Inflammatory macrophage treated with lipopolysaccharide for 4 hours (primary cell): ENCODE data around the gene C11orf91.
"Not testable (repeated sequence)": the region's sequence is repeated elsewhere in the genome, so short reads cannot be mapped to it uniquely, and the experiment has no call there.

Experiments
- DNase-seq: peaks from one replicate; pipeline ENCODE4 v3.0.0-alpha.2; 2020

The C11orf91 gene

DNA sequence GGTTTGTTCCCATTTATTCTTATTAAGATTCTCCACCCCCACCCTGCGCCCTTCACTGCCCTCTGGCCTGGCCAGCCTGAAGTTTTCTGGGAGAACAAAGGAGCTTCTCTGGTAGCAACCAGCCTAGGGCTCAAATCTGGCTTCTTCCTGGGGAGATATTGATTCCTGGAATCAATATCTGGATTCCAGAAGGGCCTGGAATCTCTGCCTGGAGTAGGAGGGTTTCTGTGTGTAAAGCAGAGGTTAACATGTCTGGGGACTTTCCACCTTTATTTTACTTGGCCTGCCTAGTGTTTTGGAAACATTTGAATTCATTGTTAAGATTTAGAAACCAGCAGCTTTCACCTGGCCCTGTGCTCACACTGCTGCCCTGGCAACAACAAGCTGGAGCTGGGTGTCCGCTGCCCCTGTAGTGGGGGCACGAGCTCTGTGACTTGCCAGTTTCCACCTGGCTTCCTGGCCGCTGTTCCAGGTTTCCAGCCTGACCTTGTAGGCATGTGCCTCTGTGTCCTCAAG is 5.5 kb downstream of the C11orf91 start:
- DNase-seq, result no peak

DNA sequence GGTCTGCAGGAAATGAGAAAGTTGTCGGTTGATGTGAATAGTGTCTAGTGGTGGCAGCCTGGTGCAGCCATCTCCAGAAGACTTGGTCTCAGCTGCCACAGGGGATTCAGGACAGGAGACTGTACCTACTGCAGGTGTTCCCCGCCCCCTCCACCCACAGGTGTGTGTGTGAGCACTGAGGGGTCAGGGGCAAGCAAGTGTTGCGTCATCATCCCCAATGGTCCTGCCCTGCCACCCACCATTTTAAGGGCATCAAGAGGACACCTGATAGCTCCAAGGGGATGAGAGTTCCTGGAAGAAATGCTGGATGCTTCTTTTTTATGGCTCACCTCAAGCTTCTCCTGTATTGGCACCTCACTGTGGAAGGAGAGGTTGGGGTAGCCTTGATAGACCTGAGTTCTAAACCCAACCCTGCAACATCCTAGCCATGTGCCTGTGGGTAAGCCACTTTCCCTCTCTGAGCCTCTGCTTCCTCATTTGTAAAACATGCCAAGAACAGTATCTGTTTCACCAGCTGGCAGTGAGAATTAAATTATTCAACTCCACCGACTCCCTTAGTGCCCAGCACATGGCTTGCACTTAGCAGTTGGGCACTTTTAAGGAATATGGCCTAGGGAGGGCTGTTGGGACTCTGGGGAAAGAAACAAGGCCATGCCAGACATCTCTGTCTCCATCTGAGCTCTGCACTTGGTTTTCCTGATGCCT is 6.1 kb downstream of the C11orf91 start:
- DNase-seq, result peak; percentile 52

DNA sequence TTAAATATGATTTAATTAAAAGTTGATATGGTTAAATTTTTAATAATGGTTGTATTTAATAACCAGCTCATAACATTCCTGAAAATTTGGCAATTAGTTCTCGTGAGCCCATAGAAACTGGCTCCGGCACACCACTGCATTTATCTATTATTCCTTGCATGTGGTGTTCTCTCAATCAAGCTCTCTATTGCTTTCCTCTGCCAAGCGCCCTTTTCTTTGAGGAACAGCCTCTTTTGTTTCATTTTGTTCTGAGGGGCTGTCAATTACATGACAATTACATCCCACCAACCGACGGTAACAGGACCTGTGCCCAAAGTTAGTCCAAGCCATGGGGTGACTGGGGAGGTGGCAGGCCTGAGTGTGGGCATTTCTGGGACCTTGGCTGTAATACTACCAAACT is 8.1 kb downstream of the C11orf91 start:
- DNase-seq, result no peak

DNA sequence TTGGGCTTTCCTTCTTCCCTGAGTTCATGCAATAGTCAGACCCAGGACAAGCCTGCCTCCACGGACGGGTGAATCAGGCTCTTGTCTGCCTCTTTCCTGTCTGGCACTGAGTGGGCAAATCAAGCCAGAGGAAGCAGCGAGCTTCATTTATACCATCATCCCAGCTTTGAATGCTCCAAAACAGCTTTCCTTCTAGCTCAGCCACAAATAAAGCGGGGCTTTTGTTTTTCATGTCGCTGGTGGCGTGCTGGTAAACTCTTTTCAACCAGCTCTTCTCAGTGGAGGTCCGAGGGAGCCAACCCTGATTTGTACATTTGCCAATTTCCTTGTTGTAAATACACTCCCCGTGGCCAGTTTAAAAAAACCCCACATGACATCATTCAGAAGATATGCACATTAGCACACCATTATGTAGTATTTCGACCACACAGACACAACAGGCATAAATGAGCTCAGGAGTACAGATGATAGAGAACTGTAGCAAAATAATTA is 8.6 kb downstream of the C11orf91 start:
- DNase-seq, result peak; percentile 24

DNA sequence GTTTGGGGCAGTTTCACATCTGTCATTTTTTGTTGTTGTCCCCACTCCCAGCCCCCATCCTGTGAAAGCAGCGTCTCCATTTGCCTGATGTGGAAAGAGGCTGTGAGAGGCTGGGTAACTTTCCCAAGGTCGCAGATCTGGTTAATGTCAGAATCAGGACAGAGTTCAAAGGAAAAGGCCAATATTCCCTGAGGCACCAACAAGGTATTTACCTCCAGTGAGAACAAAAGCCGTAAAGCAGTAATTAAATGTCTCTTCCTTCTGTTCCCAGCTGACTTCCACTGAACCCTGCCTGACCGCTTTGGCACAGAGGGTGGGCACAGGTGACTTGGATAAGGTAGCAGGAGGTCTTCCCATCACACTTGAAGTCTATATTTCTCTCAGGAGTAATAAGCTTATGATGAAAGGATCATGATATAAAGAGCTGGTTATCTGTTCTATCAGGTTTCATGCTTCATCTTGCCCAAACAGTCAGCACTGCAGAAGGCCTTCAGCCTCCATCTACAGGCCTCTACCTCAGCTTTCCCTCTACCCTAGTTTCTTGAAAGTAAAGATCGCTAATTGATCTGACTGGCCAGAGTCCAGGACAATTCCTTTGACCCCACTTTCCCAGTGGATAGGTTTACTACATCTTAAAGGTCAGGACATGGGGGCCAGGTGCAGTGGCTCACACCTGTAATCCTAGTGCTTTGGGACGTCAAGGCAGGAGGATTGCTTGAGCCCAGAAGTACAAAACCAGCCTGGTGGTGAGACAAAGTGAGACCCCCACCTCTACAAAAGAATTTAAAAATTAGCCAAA is 9.4 kb downstream of the C11orf91 start:
- DNase-seq, result no peak

DNA sequence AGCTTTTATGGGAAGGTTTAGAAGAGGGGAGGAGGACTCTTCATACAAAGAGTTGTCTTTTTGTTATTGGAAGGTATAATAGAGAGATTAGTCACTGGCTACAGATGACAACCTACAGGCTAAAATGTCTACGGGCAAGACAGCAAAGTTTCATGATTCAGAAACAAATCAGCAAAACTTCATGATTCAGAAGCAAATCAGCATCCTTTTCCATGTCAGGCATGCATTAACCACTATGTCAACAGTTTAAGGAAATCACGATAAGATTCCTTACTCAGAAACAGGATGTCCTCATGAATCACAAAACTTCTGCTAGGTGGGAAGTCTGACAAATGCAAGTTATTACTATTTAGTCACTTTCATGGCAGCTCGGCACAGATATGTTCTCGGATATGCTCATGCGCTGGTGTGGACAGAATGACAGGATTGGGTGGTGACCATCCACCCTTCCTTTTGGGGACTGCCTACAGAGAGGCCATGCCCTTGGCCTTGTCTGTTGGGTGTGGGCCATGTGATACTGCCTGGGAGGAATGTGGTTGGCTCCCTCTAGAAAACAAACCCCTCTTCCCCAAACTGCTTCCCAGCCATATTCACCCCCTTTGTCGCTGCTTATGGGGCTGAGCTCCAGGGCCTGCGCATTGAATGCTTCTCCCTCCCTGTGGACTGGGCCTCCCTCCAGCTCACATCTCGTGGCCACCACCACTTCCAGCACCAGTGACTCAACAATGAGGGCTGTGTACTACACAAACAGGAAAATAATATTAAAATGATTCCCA is 10.1 kb downstream of the C11orf91 start:
- peak; percentile 42 for DNase-seq

DNA sequence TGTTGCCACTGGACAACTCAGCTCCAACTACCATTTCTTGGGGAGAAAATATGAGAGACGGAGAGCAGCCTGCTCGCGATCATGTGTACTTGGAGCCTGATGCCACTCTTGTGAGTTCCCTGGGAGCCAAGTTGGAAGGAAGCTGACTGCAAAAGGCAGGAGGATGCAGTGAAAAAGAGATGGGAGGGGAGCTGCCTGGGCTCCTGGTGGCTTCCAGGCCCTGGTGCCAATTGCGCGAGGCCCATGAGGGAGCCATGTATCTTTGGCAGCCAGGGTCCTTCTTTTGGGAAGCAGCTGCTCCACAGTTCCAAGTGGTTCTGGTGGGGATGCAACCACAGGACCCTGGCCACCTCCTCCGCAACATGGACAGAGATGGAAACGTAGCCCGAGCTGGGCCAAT is 11.1 kb downstream of the C11orf91 start:
- no peak for DNase-seq

DNA sequence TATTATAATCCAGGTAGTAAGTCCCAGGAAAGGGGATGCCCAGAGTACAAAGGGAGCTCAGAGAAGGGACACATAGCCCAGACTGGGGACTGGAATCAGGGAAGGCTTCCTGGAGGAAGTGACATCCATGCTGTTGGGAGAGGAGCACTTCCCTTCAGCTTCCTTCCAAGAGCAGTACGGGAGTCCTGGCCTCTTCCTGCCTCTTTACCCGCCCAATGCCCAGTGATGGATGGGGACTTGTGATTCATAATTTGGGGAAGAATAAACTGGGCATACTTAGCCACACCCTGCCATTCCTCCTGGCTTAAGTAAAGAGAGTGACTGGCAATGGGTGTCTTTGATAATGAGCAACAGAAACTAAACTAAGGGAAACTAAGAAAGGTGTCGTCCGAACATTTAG is 11.5 kb downstream of the C11orf91 start:
- DNase-seq, result no peak

DNA sequence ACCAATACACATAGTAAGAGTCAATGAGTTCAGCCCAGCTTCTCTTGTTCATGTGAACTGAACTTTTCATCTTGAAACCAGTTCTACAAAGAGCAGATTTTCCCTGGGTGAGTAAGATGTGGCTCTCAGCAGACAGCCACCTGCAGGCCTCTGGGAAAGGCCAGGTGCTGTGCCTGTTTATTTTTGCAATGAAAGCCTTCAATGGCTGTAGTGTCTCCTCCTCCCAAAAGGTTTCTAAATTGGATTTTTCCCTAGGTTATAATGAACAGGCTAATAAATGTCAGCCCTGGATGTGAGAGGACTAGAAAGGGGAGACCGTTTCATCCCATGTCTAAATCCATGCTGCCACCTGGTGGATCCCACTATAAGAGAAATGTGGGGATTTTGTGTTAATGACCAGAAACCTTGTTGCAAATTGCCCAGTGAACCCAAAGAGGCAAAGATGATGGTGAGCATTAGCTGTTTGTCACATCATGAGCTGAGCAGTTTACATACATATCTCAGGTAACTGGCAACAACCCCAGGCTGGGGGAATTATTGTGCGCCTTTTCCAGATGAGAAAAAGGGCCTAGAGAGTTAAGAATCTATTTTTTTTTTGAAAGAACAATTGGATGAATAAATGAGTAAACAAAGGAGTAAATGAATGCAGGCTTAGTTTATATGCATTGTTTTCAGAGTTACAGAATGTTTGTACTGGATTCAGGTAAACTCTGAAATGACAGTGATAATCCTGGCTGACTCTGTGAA is 12.7 kb downstream of the C11orf91 start:
- DNase-seq, result peak; percentile 30

DNA sequence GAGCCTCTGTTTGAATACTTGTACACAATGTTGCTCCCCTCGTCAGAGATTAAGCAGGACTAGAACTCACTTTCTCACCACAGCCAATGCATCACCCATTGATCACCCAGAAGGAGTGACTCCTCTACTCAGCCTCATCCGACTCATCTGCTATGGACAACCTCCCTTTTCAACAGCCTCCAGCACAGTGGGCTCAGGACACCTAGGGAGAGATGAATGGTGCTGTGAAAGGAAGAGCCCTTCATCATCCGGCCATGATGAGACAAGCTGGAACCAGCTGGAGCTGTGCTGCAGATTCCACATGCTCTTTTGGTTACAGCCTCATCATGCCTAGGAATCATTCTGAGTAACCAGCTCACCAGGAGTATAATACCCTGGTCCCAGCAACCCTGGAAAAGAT is 15.5 kb downstream of the C11orf91 start:
- no peak for DNase-seq

DNA sequence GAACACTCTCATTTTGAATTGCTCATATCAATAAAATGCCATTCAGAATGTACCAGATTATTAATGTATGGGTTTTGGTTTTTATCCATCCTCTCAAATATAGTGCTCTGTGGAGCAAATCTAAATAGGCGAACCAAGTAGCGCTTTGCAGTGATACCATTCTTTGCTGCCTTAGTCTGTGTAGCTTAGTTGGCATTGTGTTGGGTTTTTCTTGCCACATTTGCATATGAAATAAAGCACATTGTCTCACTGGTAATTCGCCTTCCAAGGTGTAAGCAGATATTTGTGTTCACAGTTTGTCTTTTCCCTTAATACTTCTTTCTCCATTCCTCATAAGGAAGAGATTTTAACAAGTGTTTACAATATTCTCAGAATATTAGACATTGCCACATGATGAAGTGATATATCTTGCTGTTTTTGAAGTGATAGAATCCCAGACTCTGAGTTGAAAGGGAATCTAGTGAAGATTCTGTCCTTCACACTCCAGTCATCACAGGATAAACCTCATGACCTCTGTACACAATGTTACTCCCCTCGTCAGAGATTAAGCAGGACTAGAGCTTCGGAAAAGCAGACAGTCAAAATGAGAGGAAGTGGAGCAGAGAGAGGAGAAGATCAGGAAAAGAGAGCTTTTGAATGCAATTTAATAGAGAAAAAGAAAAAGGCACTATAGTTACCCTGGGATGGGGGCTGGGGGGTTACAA is 16.5 kb downstream of the C11orf91 start:
- DNase-seq, result no peak

DNA sequence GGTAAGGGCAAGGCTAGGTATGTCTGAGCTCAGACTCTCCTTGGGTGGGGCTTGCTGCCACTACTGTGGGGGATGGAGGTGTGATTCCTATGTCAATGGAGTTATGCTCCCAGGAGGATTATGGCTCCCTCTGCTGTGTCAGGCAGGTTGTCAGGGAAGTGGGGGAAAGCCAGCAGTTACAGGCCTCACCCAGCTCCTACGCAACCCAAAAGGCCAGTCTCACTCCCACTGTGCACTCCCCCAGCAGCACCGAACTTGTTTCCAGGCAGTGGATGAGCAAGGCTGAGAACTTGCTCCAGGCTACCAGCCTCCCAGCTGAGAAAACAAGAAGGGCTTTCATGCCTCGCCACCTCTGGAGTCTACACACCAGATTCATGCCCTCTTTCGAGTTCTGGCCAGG is 18.2 kb downstream of the C11orf91 start:
- no peak for DNase-seq

DNA sequence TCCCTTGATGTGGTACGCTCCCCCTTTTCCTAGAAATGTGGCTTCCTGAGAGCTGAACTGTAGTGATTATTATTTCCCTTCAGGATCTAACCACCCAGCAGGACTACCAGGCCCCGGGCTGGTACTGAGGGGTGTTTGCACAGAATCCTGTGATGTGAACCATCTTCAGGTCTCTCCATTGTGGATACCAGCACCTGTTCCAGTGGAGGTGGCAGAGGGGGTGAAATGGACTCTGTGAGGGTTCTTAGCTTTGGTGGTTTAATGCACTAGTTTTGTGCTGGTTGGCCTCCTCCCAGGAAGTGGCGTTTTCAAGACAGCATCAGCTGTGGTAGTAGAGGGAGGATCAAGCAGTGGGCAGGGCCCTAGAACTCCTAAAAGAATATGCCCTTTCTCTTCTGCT is 18.6 kb downstream of the C11orf91 start:
- DNase-seq, result no peak

DNA sequence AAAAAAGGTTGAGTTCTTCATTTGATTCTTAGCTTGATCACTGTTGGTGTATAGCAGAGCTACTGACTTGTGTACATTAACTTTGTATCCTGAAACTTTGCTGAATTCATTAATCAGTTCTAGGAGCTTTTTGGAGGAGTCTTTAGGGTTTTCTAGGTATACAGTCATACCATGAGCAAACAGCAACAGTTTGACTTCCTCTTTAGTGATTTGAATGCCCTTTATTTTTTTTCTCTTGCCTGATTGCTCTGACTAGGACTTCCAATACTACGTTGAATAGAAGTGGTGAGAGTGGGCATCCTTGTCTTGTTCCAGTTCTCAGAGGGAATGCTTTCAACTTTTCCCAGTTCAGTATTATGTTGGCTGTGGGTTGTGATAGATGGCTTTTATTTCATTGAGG is 22.0 kb downstream of the C11orf91 start:
- not testable (repeated sequence) for DNase-seq

DNA sequence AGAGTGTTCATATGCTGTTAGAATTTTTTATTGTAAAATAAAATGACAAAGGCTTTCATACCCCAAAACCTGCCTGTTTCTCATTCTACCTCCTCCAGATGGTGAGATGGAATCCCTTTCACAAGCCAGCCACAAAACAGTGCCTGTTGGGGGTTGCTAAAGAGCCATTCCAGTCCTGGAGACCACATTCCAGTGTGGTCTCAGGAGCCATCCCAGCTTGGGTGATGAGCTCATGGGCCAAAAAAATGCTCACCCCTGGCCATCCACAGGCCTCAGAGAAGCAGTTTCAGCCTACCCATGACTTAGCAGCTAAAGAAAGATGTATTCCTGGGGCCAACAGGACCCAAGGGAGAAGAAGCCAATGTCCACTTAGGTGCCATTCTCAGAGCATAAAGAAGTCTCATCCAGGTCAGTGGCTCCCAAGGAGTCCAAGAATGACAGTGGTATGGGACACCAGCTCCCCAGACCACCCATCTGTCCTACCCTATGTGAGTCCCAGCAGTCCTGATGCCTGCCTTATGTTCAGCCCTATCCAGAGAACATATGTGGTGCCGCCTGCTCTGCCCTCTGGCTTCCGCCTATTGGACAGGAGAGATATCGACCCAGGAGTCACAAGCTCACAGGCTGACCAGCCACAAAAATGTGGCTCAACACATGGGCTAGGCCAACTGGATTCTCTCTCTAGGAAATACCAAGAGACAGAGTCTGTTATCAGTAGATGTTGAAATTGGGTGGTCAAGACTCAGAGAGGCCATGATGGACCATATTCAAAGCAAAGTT is 26.4 kb downstream of the C11orf91 start:
- DNase-seq, result no peak

DNA sequence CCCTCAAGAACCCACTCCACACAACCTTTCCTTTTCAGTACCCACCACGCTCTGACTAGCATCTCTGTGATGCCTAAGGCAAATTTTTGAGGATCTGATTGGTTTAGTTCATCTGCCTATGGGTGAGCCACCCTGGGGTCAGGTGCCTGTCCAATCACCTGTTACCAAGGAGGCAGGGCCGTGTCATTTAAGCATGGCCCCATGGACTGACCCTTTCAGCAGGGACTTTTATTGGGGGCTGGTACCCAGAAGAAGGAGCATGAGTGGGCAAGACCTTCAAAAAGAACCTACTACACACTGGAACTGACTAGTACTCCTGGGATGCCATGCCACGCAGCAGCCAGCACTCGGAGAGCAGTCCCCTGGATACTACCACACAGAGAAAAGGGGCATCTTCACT is 28.4 kb downstream of the C11orf91 start:
- DNase-seq, result no peak

DNA sequence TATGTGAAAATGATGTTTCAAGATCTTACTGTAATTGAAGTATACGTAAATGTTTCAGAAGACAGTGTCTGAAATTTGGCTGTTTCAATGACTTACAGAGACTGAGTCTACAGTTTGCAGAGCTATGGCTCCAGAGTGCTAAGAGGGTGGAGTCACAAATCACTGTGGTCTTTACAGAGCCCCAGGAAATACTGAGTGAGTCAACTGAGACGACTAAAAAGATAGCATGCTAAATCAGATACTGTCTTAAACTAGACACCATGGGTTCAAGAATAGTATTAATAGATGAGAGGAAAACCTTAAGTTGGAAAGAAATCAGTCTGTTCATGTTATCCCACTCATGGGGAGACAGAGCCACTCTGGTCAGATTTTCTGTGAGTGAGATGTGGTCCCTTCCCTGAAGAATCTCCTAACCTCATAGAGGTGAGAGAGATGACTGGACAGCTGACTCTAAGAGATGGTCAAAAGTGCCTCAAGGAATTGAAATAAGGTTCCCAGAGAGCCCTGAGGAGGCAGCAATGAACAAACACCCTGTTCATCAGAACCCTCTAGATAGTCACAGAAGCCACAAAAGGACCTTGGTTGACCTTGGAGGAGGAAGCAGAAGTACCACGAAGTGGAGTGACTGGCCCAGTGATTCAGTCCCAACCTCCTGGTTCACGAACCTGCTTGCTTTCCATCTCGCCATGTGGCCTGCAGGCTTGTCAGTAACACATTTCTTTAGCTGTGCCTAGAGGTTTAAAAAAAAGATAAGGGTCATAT is 30.2 kb downstream of the C11orf91 start:
- DNase-seq, result no peak

DNA sequence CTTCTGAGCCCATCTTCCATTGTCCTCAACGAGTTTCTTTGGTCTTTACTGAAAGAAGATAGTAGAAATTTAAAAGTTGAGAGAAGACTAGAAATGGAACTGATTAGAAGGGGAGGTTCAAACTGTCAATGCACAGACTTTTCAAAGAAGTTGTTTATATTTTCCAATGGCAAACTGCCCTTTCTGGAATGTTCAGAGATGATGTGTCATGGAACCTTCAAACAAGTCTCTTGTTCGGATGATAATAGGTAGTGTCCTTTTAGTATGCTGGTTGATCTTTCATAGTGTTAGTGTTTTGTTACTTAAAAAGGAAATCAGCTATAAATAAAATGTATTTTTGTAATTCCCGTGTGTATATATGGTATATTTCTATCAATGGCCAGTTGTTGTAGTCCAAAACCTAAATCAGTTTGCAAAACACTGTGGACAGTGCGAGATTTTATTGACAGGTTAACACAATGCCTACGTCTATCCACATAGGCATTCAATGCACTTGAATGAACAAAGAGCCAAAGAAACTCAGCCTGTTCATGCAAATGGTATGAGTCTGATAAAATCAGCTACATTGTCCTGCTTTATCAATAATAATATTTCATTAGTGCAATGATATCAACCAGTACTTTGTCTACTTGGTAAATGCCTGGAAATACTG is 30.9 kb downstream of the C11orf91 start:
- no peak for DNase-seq

DNA sequence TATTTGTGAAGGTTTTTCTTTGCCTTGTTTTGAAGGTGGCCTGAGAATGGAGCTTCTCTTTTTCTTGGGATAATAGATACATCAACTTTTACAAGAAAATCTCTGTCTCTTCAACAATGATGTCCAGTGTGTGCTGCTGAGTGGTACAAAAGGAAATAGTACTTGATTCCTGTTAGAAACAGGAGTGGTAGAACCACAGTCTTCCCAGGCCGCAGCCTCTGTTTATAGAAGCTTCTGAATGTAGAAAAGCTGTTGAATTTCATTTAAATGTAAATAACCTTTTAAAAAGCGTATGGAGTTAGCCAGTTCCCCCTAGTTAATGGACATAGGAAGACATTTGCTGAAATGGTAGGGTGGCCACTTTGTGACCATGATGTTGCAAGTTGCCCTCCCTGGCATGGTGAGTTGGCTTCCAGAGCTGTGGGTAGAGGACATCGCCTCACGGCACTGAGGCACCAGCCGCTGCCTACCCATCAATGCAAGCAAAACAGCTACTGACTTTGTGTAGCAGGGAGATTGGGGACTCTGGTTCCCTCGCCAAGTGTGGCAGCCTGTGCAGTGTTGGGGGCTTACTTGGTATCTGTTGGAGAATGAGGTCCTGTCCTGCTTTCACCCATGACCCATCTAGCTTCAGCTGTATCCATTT is 31.6 kb downstream of the C11orf91 start:
- DNase-seq, result no peak
